Activated naive CD8-positive, alpha-beta T cell (primary cell): ENCODE results near the gene FSTL4.
"Not testable (repeated sequence)": the region's sequence is repeated elsewhere in the genome, so short reads cannot be mapped to it uniquely, and the experiment has no call there.

Experiments used
- H3K27ac Mint-ChIP-seq: one replicate; pipeline ENCODE4 v1.8.0; 2021; ENCODE audit warnings: mixed read lengths
- H3K27me3 Mint-ChIP-seq: one replicate; pipeline ENCODE4 v1.8.0; 2021; ENCODE audit warnings: mixed read lengths
- H3K36me3 Mint-ChIP-seq: one replicate; pipeline ENCODE4 v1.8.0; 2021; ENCODE audit warnings: mixed read lengths
- H3K4me1 Mint-ChIP-seq: one replicate; pipeline ENCODE4 v1.8.0; 2021; ENCODE audit warnings: low read depth, mixed read lengths
- H3K4me3 Mint-ChIP-seq: one replicate; pipeline ENCODE4 v1.8.0; 2021; ENCODE audit warnings: mild to moderate bottlenecking, mixed read lengths
- H3K9me3 Mint-ChIP-seq: one replicate; pipeline ENCODE4 v1.8.0; 2021; ENCODE audit warnings: low read depth, mixed read lengths

Gene FSTL4

GRCh38 chr5:133459474-133460160, 152.7 kb downstream of the FSTL4 start:
- no peak overlapping the region for H3K4me3 Mint-ChIP-seq
- peak overlapping the region; percentile 24 for H3K27ac Mint-ChIP-seq
- no peaks in the 10 kb centered on the region for H3K27me3 Mint-ChIP-seq
- H3K36me3 Mint-ChIP-seq = no peaks in the 10 kb centered on the region
- H3K9me3 Mint-ChIP-seq = no peaks in the 10 kb centered on the region
- H3K4me1 Mint-ChIP-seq = peaks cover 2% of the 10 kb centered on the region

GRCh38 chr5:133458435-133458834, 153.9 kb downstream of the FSTL4 start:
- peaks cover 2% of the 10 kb centered on the region for H3K4me1 Mint-ChIP-seq
- H3K27me3 Mint-ChIP-seq = no peaks in the 10 kb centered on the region
- H3K36me3 Mint-ChIP-seq = no peaks in the 10 kb centered on the region
- no peaks in the 10 kb centered on the region for H3K9me3 Mint-ChIP-seq
- H3K27ac Mint-ChIP-seq = no peak overlapping the region
- no peak overlapping the region for H3K4me3 Mint-ChIP-seq

- H3K27me3 Mint-ChIP-seq = no peaks in the 10 kb centered on the region
- no peak overlapping the region for H3K27ac Mint-ChIP-seq
- H3K4me1 Mint-ChIP-seq = peaks cover 2% of the 10 kb centered on the region
- peak overlapping the region; percentile 19 for H3K4me3 Mint-ChIP-seq
- H3K36me3 Mint-ChIP-seq = no peaks in the 10 kb centered on the region
- H3K9me3 Mint-ChIP-seq = no peaks in the 10 kb centered on the region
Observed at GRCh38 chr5:133457439-133458355, 154.6 kb downstream of the FSTL4 start.

- H3K4me1 Mint-ChIP-seq = peaks cover 2% of the 10 kb centered on the region
- no peak overlapping the region for H3K27ac Mint-ChIP-seq
- H3K36me3 Mint-ChIP-seq = no peaks in the 10 kb centered on the region
- no peaks in the 10 kb centered on the region for H3K9me3 Mint-ChIP-seq
- no peak overlapping the region for H3K4me3 Mint-ChIP-seq
- H3K27me3 Mint-ChIP-seq = no peaks in the 10 kb centered on the region
Observed at GRCh38 chr5:133456933-133457402, 155.4 kb downstream of the FSTL4 start.

GRCh38 chr5:133455676-133456075, 156.7 kb downstream of the FSTL4 start:
- Mint-ChIP-seq H3K36me3 (no peaks in the 10 kb centered on the region), H3K27ac (no peak overlapping the region), H3K4me3 (no peak overlapping the region), H3K9me3 (no peaks in the 10 kb centered on the region), H3K4me1 (peaks cover 2% of the 10 kb centered on the region), H3K27me3 (no peaks in the 10 kb centered on the region)

- Mint-ChIP-seq H3K4me1 (peaks cover 2% of the 10 kb centered on the region), H3K4me3 (no peak overlapping the region)
Observed at GRCh38 chr5:133454442-133454841, 157.9 kb downstream of the FSTL4 start.

GRCh38 chr5:133453831-133454230, 158.5 kb downstream of the FSTL4 start:
- Mint-ChIP-seq H3K36me3 (no peaks in the 10 kb centered on the region), H3K27me3 (no peaks in the 10 kb centered on the region), H3K27ac (no peak overlapping the region), H3K4me1 (peaks cover 2% of the 10 kb centered on the region), H3K9me3 (no peaks in the 10 kb centered on the region), H3K4me3 (no peak overlapping the region)

More at GRCh38 chr5:133454442-133454841, 157.9 kb downstream of the FSTL4 start:
- H3K9me3 Mint-ChIP-seq = no peaks in the 10 kb centered on the region
- H3K36me3 Mint-ChIP-seq = no peaks in the 10 kb centered on the region
- H3K27me3 Mint-ChIP-seq = no peaks in the 10 kb centered on the region
- no peak overlapping the region for H3K27ac Mint-ChIP-seq

GRCh38 chr5:133453084-133453780, 159.1 kb downstream of the FSTL4 start:
- Mint-ChIP-seq H3K4me3 (no peak overlapping the region), H3K4me1 (peaks cover 2% of the 10 kb centered on the region), H3K9me3 (no peaks in the 10 kb centered on the region), H3K27ac (no peak overlapping the region), H3K27me3 (no peaks in the 10 kb centered on the region), H3K36me3 (no peaks in the 10 kb centered on the region)

GRCh38 chr5:133451926-133452325, 160.4 kb downstream of the FSTL4 start:
- no peaks in the 10 kb centered on the region for H3K36me3 Mint-ChIP-seq
- H3K4me1 Mint-ChIP-seq = no peaks in the 10 kb centered on the region
- no peak overlapping the region for H3K27ac Mint-ChIP-seq
- H3K4me3 Mint-ChIP-seq = no peak overlapping the region
- no peaks in the 10 kb centered on the region for H3K9me3 Mint-ChIP-seq
- H3K27me3 Mint-ChIP-seq = no peaks in the 10 kb centered on the region

GRCh38 chr5:133450286-133450685, 162.1 kb downstream of the FSTL4 start:
- no peaks in the 10 kb centered on the region for H3K27me3 Mint-ChIP-seq
- no peaks in the 10 kb centered on the region for H3K36me3 Mint-ChIP-seq
- H3K9me3 Mint-ChIP-seq = no peaks in the 10 kb centered on the region
- H3K27ac Mint-ChIP-seq = no peak overlapping the region
- no peak overlapping the region for H3K4me3 Mint-ChIP-seq
- no peaks in the 10 kb centered on the region for H3K4me1 Mint-ChIP-seq

- Mint-ChIP-seq H3K4me3 (no peak overlapping the region), H3K27ac (no peak overlapping the region), H3K4me1 (no peaks in the 10 kb centered on the region), H3K36me3 (no peaks in the 10 kb centered on the region), H3K9me3 (no peaks in the 10 kb centered on the region), H3K27me3 (no peaks in the 10 kb centered on the region)
Observed at GRCh38 chr5:133449181-133449580, 163.2 kb downstream of the FSTL4 start.

- no peak overlapping the region for H3K4me3 Mint-ChIP-seq
Observed at GRCh38 chr5:133446440-133446839, 165.9 kb downstream of the FSTL4 start.

GRCh38 chr5:133445744-133446143, 166.6 kb downstream of the FSTL4 start:
- Mint-ChIP-seq H3K27ac (no peak overlapping the region), H3K27me3 (no peaks in the 10 kb centered on the region), H3K36me3 (no peaks in the 10 kb centered on the region), H3K4me1 (no peaks in the 10 kb centered on the region), H3K9me3 (no peaks in the 10 kb centered on the region), H3K4me3 (no peak overlapping the region)

More at GRCh38 chr5:133446440-133446839, 165.9 kb downstream of the FSTL4 start:
- no peaks in the 10 kb centered on the region for H3K27me3 Mint-ChIP-seq
- H3K36me3 Mint-ChIP-seq = no peaks in the 10 kb centered on the region
- no peaks in the 10 kb centered on the region for H3K9me3 Mint-ChIP-seq
- H3K27ac Mint-ChIP-seq = no peak overlapping the region
- H3K4me1 Mint-ChIP-seq = no peaks in the 10 kb centered on the region

GRCh38 chr5:133445204-133445603, 167.1 kb downstream of the FSTL4 start:
- H3K4me3 Mint-ChIP-seq, H3K9me3 Mint-ChIP-seq, H3K27me3 Mint-ChIP-seq, H3K4me1 Mint-ChIP-seq, H3K36me3 Mint-ChIP-seq, H3K27ac Mint-ChIP-seq: not testable (repeated sequence)

- H3K9me3 Mint-ChIP-seq = no peaks in the 10 kb centered on the region
- no peaks in the 10 kb centered on the region for H3K27me3 Mint-ChIP-seq
- H3K27ac Mint-ChIP-seq = no peak overlapping the region
- no peaks in the 10 kb centered on the region for H3K36me3 Mint-ChIP-seq
- no peaks in the 10 kb centered on the region for H3K4me1 Mint-ChIP-seq
- H3K4me3 Mint-ChIP-seq = no peak overlapping the region
Observed at GRCh38 chr5:133444711-133445110, 167.6 kb downstream of the FSTL4 start.
